Osteocyte (in vitro differentiated cells): ENCODE data around the gene ARPC1B. TPM values are rescaled to one million over a fixed set of nuclear protein-coding genes. Genes with fewer than 3 reads are reported as not detected.
"Not testable (repeated sequence)": the region's sequence is repeated elsewhere in the genome, so short reads cannot be mapped to it uniquely, and the experiment has no call there.

Experiments
- DNase-seq: peaks from one replicate; pipeline ENCODE4 v3.0.0; 2021; ENCODE audit warnings: mixed read lengths; ENCODE audit not compliant: unreplicated experiment; ENCODE audit errors: extremely low spot score
- H3K27ac Mint-ChIP-seq: one replicate; pipeline ENCODE4 v1.8.0; 2021; ENCODE audit warnings: mild to moderate bottlenecking, mixed read lengths; ENCODE audit not compliant: unreplicated experiment
- H3K27me3 Mint-ChIP-seq: one replicate; pipeline ENCODE4 v1.8.0; 2021; ENCODE audit warnings: mixed read lengths; ENCODE audit not compliant: unreplicated experiment
- H3K36me3 Mint-ChIP-seq: one replicate; pipeline ENCODE4 v1.8.0; 2021; ENCODE audit warnings: mixed read lengths; ENCODE audit not compliant: unreplicated experiment
- H3K4me1 Mint-ChIP-seq: one replicate; pipeline ENCODE4 v1.8.0; 2021; ENCODE audit warnings: mixed read lengths; ENCODE audit not compliant: unreplicated experiment
- H3K4me3 Mint-ChIP-seq: one replicate; pipeline ENCODE4 v1.8.0; 2021; ENCODE audit warnings: mild to moderate bottlenecking, moderate library complexity, mixed read lengths; ENCODE audit not compliant: unreplicated experiment
- H3K9me3 Mint-ChIP-seq: one replicate; pipeline ENCODE4 v1.8.0; 2021; ENCODE audit warnings: mixed read lengths; ENCODE audit not compliant: unreplicated experiment
- CTCF ChIP-seq: fragments of 200-600 bp; sonication (generic); IDR thresholded peaks from 2 replicates; pipeline ENCODE4 v1.5.0; 2021; ENCODE audit warnings: antibody characterized with exemption, mild to moderate bottlenecking, moderate library complexity
- total RNA-seq: library from RNA; stranded (reverse); gene quantifications from 2 replicates; pipeline ENCODE4 v1.2.1, GENCODE V29; 2021

The ARPC1B gene
- total RNA-seq, 1 donor from 2014 or later: 76.1 TPM

GRCh38 chr7:99379043-99379577 is 4.6 kb downstream of the ARPC1B start:
- no peak for DNase-seq
- H3K27me3 Mint-ChIP-seq: no peaks in the 10 kb centered on the region
- peak overlapping the region; percentile 6 for H3K4me3 Mint-ChIP-seq
- H3K4me1 Mint-ChIP-seq: peaks cover 26% of the 10 kb centered on the region
- peak overlapping the region; percentile 82 for H3K27ac Mint-ChIP-seq
- peaks cover 4% of the 10 kb centered on the region for H3K36me3 Mint-ChIP-seq
- H3K9me3 Mint-ChIP-seq: no peaks in the 10 kb centered on the region
- TF ChIP-seq CTCF: no peak

GRCh38 chr7:99379693-99380031 is 5.1 kb downstream of the ARPC1B start:
- not testable (repeated sequence) for DNase-seq, H3K27me3 Mint-ChIP-seq, H3K36me3 Mint-ChIP-seq, H3K9me3 Mint-ChIP-seq
- peaks cover 26% of the 10 kb centered on the region for H3K4me1 Mint-ChIP-seq
- H3K4me3 Mint-ChIP-seq: peak overlapping the region; percentile 51
- H3K27ac Mint-ChIP-seq: peak overlapping the region; percentile 82

GRCh38 chr7:99380032-99380822 is 5.7 kb downstream of the ARPC1B start:
- Mint-ChIP-seq H3K27ac (peak overlapping the region; percentile 82), H3K4me1 (peaks cover 26% of the 10 kb centered on the region), H3K27me3 (no peaks in the 10 kb centered on the region), H3K4me3 (peak overlapping the region; percentile 51), H3K9me3 (no peaks in the 10 kb centered on the region), H3K36me3 (peaks cover 4% of the 10 kb centered on the region)
- no peak for DNase-seq
- TF ChIP-seq CTCF: no peak

GRCh38 chr7:99380823-99381663 is 6.5 kb downstream of the ARPC1B start:
- no peak for TF ChIP-seq CTCF
- Mint-ChIP-seq H3K4me1 (peaks cover 26% of the 10 kb centered on the region), H3K4me3 (no peak overlapping the region), H3K27ac (peak overlapping the region; percentile 34), H3K27me3 (no peaks in the 10 kb centered on the region), H3K36me3 (peaks cover 4% of the 10 kb centered on the region), H3K9me3 (no peaks in the 10 kb centered on the region)
- DNase-seq: no peak

- H3K27ac Mint-ChIP-seq: peak overlapping the region; percentile 34
- H3K4me3 Mint-ChIP-seq: no peak overlapping the region
- H3K36me3 Mint-ChIP-seq: peaks cover 7% of the 10 kb centered on the region
- H3K27me3 Mint-ChIP-seq: no peaks in the 10 kb centered on the region
- DNase-seq: no peak
- no peaks in the 10 kb centered on the region for H3K9me3 Mint-ChIP-seq
- TF ChIP-seq CTCF: no peak
- peaks cover 25% of the 10 kb centered on the region for H3K4me1 Mint-ChIP-seq
Observed at GRCh38 chr7:99381664-99382075, 7.1 kb downstream of the ARPC1B start.
